ENCODE results near the gene TRPM8. TPM values are rescaled to one million over a fixed set of nuclear protein-coding genes. Genes with fewer than 3 reads are reported as not detected.

Gene TRPM8
- total and polyA plus RNA-seq, 2 of the 13 experiments (the other 11 are each of a cell fraction or from before 2014, with no cell fraction given) = 0.12 TPM; not detected in 1

DNA sequence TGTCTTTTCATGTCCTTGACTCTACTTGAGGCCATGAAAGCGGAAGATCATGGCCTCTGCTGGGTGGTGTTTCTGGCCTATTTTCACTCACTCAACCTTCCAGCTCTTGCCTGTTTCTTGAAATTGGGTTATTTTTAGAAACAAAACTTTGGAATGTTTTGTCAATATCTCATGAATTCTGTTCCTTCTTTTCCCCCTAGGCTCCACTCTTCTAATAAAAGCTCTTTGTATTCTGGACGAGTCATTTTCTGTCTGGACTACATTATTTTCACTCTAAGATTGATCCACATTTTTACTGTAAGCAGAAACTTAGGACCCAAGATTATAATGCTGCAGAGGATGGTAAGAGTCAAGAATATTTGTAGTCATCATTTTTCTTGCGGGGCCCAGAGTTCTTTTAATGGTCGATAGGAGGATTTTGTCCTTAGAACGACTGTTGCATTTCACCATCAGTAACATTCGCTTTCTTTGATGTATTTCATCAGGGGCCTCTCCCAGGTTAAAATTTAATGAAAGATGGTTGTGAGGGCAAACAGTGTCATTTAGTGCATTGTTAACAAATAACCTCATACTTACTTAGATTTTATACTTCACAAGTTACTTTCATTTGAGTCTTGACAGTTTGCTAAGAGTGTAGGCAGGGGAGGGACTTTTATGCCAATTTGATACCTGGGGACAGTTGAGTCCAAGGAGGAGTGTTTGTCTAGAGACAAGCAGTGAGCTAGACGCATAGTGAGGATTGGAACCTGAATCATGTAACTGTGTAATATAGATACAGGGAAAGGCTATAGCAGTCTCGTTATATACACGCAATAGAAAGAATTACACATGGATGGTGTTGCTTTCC, 64.6 kb downstream of the TRPM8 start (continued):
- TF ChIP-seq, protein P1, sequence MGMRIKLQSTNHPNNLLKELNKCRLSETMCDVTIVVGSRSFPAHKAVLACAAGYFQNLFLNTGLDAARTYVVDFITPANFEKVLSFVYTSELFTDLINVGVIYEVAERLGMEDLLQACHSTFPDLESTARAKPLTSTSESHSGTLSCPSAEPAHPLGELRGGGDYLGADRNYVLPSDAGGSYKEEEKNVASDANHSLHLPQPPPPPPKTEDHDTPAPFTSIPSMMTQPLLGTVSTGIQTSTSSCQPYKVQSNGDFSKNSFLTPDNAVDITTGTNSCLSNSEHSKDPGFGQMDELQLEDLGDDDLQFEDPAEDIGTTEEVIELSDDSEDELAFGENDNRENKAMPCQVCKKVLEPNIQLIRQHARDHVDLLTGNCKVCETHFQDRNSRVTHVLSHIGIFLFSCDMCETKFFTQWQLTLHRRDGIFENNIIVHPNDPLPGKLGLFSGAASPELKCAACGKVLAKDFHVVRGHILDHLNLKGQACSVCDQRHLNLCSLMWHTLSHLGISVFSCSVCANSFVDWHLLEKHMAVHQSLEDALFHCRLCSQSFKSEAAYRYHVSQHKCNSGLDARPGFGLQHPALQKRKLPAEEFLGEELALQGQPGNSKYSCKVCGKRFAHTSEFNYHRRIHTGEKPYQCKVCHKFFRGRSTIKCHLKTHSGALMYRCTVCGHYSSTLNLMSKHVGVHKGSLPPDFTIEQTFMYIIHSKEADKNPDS (CRISPR knock-in tag; IDR thresholded peaks at IDR 0.05) = no peak
- TF ChIP-seq, protein P2, sequence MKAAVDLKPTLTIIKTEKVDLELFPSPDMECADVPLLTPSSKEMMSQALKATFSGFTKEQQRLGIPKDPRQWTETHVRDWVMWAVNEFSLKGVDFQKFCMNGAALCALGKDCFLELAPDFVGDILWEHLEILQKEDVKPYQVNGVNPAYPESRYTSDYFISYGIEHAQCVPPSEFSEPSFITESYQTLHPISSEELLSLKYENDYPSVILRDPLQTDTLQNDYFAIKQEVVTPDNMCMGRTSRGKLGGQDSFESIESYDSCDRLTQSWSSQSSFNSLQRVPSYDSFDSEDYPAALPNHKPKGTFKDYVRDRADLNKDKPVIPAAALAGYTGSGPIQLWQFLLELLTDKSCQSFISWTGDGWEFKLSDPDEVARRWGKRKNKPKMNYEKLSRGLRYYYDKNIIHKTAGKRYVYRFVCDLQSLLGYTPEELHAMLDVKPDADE (CRISPR knock-in tag; IDR thresholded peaks at IDR 0.05) = no peak
- TF ChIP-seq NCOA5 (CRISPR knock-in tag; IDR thresholded peaks at IDR 0.05) = no peak
- TF ChIP-seq MTA1 (CRISPR knock-in tag; IDR thresholded peaks at IDR 0.05; ENCODE audit: borderline replicate concordance) = no peak
- TF ChIP-seq PAX8 (CRISPR knock-in tag; IDR thresholded peaks at IDR 0.05; ENCODE audit: borderline replicate concordance) = no peak
- TF ChIP-seq, protein P3, sequence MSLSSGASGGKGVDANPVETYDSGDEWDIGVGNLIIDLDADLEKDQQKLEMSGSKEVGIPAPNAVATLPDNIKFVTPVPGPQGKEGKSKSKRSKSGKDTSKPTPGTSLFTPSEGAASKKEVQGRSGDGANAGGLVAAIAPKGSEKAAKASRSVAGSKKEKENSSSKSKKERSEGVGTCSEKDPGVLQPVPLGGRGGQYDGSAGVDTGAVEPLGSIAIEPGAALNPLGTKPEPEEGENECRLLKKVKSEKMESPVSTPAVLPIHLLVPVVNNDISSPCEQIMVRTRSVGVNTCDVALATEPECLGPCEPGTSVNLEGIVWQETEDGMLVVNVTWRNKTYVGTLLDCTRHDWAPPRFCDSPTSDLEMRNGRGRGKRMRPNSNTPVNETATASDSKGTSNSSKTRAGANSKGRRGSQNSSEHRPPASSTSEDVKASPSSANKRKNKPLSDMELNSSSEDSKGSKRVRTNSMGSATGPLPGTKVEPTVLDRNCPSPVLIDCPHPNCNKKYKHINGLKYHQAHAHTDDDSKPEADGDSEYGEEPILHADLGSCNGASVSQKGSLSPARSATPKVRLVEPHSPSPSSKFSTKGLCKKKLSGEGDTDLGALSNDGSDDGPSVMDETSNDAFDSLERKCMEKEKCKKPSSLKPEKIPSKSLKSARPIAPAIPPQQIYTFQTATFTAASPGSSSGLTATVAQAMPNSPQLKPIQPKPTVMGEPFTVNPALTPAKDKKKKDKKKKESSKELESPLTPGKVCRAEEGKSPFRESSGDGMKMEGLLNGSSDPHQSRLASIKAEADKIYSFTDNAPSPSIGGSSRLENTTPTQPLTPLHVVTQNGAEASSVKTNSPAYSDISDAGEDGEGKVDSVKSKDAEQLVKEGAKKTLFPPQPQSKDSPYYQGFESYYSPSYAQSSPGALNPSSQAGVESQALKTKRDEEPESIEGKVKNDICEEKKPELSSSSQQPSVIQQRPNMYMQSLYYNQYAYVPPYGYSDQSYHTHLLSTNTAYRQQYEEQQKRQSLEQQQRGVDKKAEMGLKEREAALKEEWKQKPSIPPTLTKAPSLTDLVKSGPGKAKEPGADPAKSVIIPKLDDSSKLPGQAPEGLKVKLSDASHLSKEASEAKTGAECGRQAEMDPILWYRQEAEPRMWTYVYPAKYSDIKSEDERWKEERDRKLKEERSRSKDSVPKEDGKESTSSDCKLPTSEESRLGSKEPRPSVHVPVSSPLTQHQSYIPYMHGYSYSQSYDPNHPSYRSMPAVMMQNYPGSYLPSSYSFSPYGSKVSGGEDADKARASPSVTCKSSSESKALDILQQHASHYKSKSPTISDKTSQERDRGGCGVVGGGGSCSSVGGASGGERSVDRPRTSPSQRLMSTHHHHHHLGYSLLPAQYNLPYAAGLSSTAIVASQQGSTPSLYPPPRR (CRISPR knock-in tag; IDR thresholded peaks at IDR 0.05; ENCODE audit: borderline replicate concordance) = 0 out of 2 replicates have a peak, but pooled peaks have one; percentile 16
- TF ChIP-seq ZNF557 (CRISPR knock-in tag; IDR thresholded peaks at IDR 0.05) = no peak
- no peak for TF ChIP-seq KLF15 (CRISPR knock-in tag; IDR thresholded peaks at IDR 0.05; ENCODE audit: borderline replicate concordance)
- TF ChIP-seq MAFK (conservative IDR thresholded peaks at IDR 0.05 in 1 of 2, IDR thresholded peaks at IDR 0.05 in 1 of 2; ENCODE audit: low read length in 2 of 2) = peak; percentile 83 to 94
- TF ChIP-seq, protein P4, sequence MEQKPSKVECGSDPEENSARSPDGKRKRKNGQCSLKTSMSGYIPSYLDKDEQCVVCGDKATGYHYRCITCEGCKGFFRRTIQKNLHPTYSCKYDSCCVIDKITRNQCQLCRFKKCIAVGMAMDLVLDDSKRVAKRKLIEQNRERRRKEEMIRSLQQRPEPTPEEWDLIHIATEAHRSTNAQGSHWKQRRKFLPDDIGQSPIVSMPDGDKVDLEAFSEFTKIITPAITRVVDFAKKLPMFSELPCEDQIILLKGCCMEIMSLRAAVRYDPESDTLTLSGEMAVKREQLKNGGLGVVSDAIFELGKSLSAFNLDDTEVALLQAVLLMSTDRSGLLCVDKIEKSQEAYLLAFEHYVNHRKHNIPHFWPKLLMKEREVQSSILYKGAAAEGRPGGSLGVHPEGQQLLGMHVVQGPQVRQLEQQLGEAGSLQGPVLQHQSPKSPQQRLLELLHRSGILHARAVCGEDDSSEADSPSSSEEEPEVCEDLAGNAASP (CRISPR knock-in tag; IDR thresholded peaks at IDR 0.05; ENCODE audit: borderline replicate concordance) = peak; percentile 38; the same call in 1 of the 2 replicates
- TF ChIP-seq RNF2 (conservative IDR thresholded peaks at IDR 0.05; ENCODE audit: low read depth) = no peak
- TF ChIP-seq BORCS8-MEF2B (CRISPR knock-in tag; IDR thresholded peaks at IDR 0.05) = no peak
- no peak for TF ChIP-seq NAIF1 (CRISPR knock-in tag; IDR thresholded peaks at IDR 0.05; ENCODE audit: borderline replicate concordance)
- peak; percentile 35; the same call in 1 of the 2 replicates for TF ChIP-seq IRF2 (CRISPR knock-in tag; IDR thresholded peaks at IDR 0.05)
- TF ChIP-seq, protein P5, sequence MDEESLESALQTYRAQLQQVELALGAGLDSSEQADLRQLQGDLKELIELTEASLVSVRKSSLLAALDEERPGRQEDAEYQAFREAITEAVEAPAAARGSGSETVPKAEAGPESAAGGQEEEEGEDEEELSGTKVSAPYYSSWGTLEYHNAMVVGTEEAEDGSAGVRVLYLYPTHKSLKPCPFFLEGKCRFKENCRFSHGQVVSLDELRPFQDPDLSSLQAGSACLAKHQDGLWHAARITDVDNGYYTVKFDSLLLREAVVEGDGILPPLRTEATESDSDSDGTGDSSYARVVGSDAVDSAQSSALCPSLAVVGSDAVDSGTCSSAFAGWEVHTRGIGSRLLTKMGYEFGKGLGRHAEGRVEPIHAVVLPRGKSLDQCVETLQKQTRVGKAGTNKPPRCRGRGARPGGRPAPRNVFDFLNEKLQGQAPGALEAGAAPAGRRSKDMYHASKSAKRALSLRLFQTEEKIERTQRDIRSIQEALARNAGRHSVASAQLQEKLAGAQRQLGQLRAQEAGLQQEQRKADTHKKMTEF (CRISPR knock-in tag; IDR thresholded peaks at IDR 0.05) = no peak; the same call in 1 of the 2 replicates
- no peak for TF ChIP-seq SMAD3 (CRISPR knock-in tag; IDR thresholded peaks at IDR 0.05)
- no peak for TF ChIP-seq CCDC6 (CRISPR knock-in tag; IDR thresholded peaks at IDR 0.05)
- peak; percentile 71 for TF ChIP-seq NCOA2 (CRISPR knock-in tag; IDR thresholded peaks at IDR 0.05)
